Endothelial cell of umbilical vein (primary cell): Measurements from ENCODE around the gene JARID2. TPM values are rescaled to one million over a fixed set of nuclear protein-coding genes. Genes with fewer than 3 reads are reported as not detected.

Experiments used
- BruUV-seq: library from RNA; stranded (reverse); fragments of 400-500 nt; replicated peaks from 2 replicates; lab custom pipeline; 2021; lab: Mats Ljungman, UMichigan
- CTCF ChIA-PET: fragments of 300-600, 350-600 bp; sonication (Branson Sonifier 250); formaldehyde crosslinking; loops from one replicate; lab custom pipeline; 2021; ENCODE audit warnings: antibody characterized with exemption, inconsistent platforms; lab: Charles Lee
- POLR2A ChIA-PET: fragments of 300-600, 350-600 bp; sonication (Branson Sonifier 250); formaldehyde crosslinking; loops from one replicate; lab custom pipeline; 2021; ENCODE audit warnings: antibody characterized with exemption, inconsistent platforms; lab: Charles Lee
- DNase-seq: peaks from one replicate; pipeline ENCODE4 v3.0.0-alpha.2; 2011; ENCODE audit warnings: low read depth, low spot score
- FAIRE-seq: peaks from 2 replicates; lab custom pipeline; 2011; peaks lifted over from hg19 to GRCh38; lab: Jason Lieb, UNC
- H2AFZ ChIP-seq: 2 replicates; pipeline ENCODE4 v1.6.0; 2012; ENCODE audit warnings: low read depth, low read length, control low read depth, inconsistent platforms
- H3K27ac ChIP-seq: 2 replicates; pipeline ENCODE4 v1.5.1; 2011; ENCODE audit warnings: low read depth, mild to moderate bottlenecking, control low read depth, low read length, moderate library complexity; ENCODE audit not compliant: insufficient read depth
- H3K27me3 ChIP-seq, 2 experiments: 2 replicates each; pipeline versions ENCODE4 v1.6.0 to v1.6.1; 2011; ENCODE audit warnings: low read length in 2 of 2, mixed read lengths in 1 of 2; ENCODE audit not compliant: control insufficient read depth in 2 of 2, insufficient read depth in 2 of 2
- H3K36me3 ChIP-seq, 2 experiments: 2 replicates in 1 of 2; 3 replicates in 1 of 2; pipeline ENCODE4 v1.5.1; 2011; ENCODE audit warnings: low read length in 2 of 2, mild to moderate bottlenecking in 1 of 2, moderate library complexity in 1 of 2; ENCODE audit not compliant: control insufficient read depth in 2 of 2, insufficient read depth in 2 of 2; ENCODE audit errors: extremely low read depth in 1 of 2
- H3K4me1 ChIP-seq: 3 replicates; pipeline ENCODE4 v1.5.1; 2011; ENCODE audit warnings: mild to moderate bottlenecking, low read length; ENCODE audit not compliant: control insufficient read depth, insufficient read depth; ENCODE audit errors: extremely low read depth
- H3K4me2 ChIP-seq: 2 replicates; pipeline ENCODE4 v1.6.1; 2011; ENCODE audit warnings: low read length, control low read depth, mixed read lengths; ENCODE audit not compliant: insufficient read depth
- H3K4me3 ChIP-seq, 3 experiments: fragments of 200-600 bp in 1 of 3; sonication (generic), shearing (Covaris generic) in 1 of 3; replicated peaks in 1 of 3; 2 replicates each; pipeline ENCODE4 v1.5.1; 2011 to 2016; ENCODE audit warnings: control low read depth in 3 of 3, low read length in 3 of 3, mild to moderate bottlenecking in 2 of 3, inconsistent platforms in 1 of 3, low read depth in 1 of 3, moderate library complexity in 1 of 3; ENCODE audit not compliant: insufficient read depth in 1 of 3
- H3K79me2 ChIP-seq: 2 replicates; pipeline ENCODE4 v1.6.0; 2012; ENCODE audit warnings: low read length, inconsistent platforms; ENCODE audit not compliant: control insufficient read depth, insufficient read depth
- H3K9ac ChIP-seq: replicated peaks from 2 replicates; pipeline ENCODE3; 2011; ENCODE audit warnings: low read length, control low read depth; ENCODE audit not compliant: insufficient read depth; ENCODE audit errors: extremely low read depth
- H3K9me1 ChIP-seq: replicated peaks from 3 replicates; pipeline ENCODE4 v1.6.0; 2011; ENCODE audit warnings: mild to moderate bottlenecking, low read length; ENCODE audit not compliant: control insufficient read depth, insufficient read depth; ENCODE audit errors: extremely low read depth
- H3K9me3 ChIP-seq: replicated peaks from 2 replicates; pipeline ENCODE4 v1.5.1; 2012; ENCODE audit warnings: low read length, inconsistent platforms; ENCODE audit not compliant: control insufficient read depth, insufficient read depth
- H4K20me1 ChIP-seq: replicated peaks from 2 replicates; pipeline ENCODE3; 2011; ENCODE audit warnings: mild to moderate bottlenecking, low read length; ENCODE audit not compliant: control insufficient read depth, insufficient read depth; ENCODE audit errors: extremely low read depth
- CTCF ChIP-seq, 2 donors: IDR thresholded peaks; 1 replicate in 1 of 2; 2 replicates in 1 of 2; pipeline ENCODE4 v1.5.1; 2011; ENCODE audit warnings: low read length in 2 of 2, mild to moderate bottlenecking in 2 of 2, moderate library complexity in 2 of 2, control low read depth in 1 of 2, inconsistent platforms in 1 of 2, low read depth in 1 of 2; ENCODE audit not compliant: insufficient read depth in 1 of 2; ENCODE audit errors: extremely low read depth in 1 of 2
- EZH2 ChIP-seq: IDR thresholded peaks from 2 replicates; pipeline ENCODE4 v1.6.1; 2012; ENCODE audit warnings: borderline replicate concordance, low read depth, mild to moderate bottlenecking, moderate library complexity, low read length, inconsistent platforms; ENCODE audit not compliant: severe bottlenecking
- FOS ChIP-seq: IDR thresholded peaks from 2 replicates; pipeline ENCODE4 v1.6.1; 2011; ENCODE audit warnings: mild to moderate bottlenecking, low read length, moderate library complexity, borderline replicate concordance; ENCODE audit not compliant: insufficient read depth
- GATA2 ChIP-seq: IDR thresholded peaks from 2 replicates; pipeline ENCODE4 v1.7.0; 2011; ENCODE audit warnings: low read depth, mild to moderate bottlenecking, moderate library complexity, mixed read lengths, low read length; ENCODE audit not compliant: insufficient read length, insufficient read depth
- JUN ChIP-seq: IDR thresholded peaks from 2 replicates; pipeline ENCODE4 v1.6.1; 2011; ENCODE audit warnings: borderline replicate concordance, low read depth; ENCODE audit not compliant: insufficient read length, insufficient read depth
- MAX ChIP-seq: IDR thresholded peaks from 2 replicates; pipeline ENCODE4 v1.6.1; 2011; ENCODE audit not compliant: insufficient read depth, insufficient read length
- MYC ChIP-seq: IDR thresholded peaks from one replicate; pipeline ENCODE4 v1.6.1; 2011; ENCODE audit warnings: mild to moderate bottlenecking, low read depth, low read length
- POLR2A ChIP-seq: IDR thresholded peaks from 2 replicates; pipeline ENCODE4 v1.6.1; 2012; ENCODE audit warnings: low read depth, mild to moderate bottlenecking, control low read depth, low read length
- POLR2AphosphoS5 ChIP-seq: IDR thresholded peaks from 2 replicates; pipeline ENCODE4 v1.6.1; 2012; ENCODE audit warnings: low read depth, mild to moderate bottlenecking, control low read depth, low read length, moderate library complexity; ENCODE audit not compliant: insufficient read depth
- dilution Hi-C: fragments of 300-500 bp; cut with MboI; formaldehyde crosslinking; loops from one replicate; pipeline ENCODE4 v1.15.0; 2019; ENCODE audit warnings: low sequenced_read_pairs; ENCODE audit not compliant: extremely low pct_ligation_motif_present
- intact Hi-C: fragments of 100-400 bp; cut with micrococcal nuclease; formaldehyde crosslinking; loops from one replicate; pipeline ENCODE4 v1.10.0; 2022
- polyA plus RNA-seq, 4 experiments: library from polyadenylated mRNA; depleted of rRNA in 3 of 4; stranded (reverse) in 3 of 4; unstranded in 1 of 4; fragments of >200 nt; gene quantifications; 2 replicates each; pipeline versions ENCODE4 v1.2.1 to v1.2.3, GENCODE V29; 2011 to 2012; ENCODE audit warnings: missing spikeins in 1 of 4
- total RNA-seq: library from RNA; stranded (reverse); gene quantifications from 2 replicates; pipeline ENCODE4 v1.2.3, GENCODE V29; 2021

JARID2 gene
- total and polyA plus RNA-seq, 2 donors (not counting 3 experiments of a cell fraction or from before 2014, with no cell fraction given) = 2.9 to 10.6 TPM

- H3K4me3 ChIP-seq = peak overlapping the region in 2 of 3 experiments; percentile 48 to 63
- no peak for DNase-seq
- H3K27me3 ChIP-seq = no peaks in the 10 kb centered on the region
- peaks cover 4% of the 10 kb centered on the region for H3K79me2 ChIP-seq
- no peak overlapping the region for H3K27ac ChIP-seq
- H3K9ac ChIP-seq = no peak overlapping the region
- peak; percentile 68 for FAIRE-seq
- no peaks in the 10 kb centered on the region for H3K36me3 ChIP-seq
- dilution Hi-C loops = no loop called here
- H3K9me3 ChIP-seq = no peaks in the 10 kb centered on the region
- H3K9me1 ChIP-seq = no peaks in the 10 kb centered on the region
- H3K4me1 ChIP-seq = peaks cover 25% of the 10 kb centered on the region
- TF ChIP-seq MYC (no peak), POLR2AphosphoS5 (no peak), JUN (no peak), CTCF (IDR thresholded peaks at IDR 0.05; ENCODE audit: extremely low read depth in 1 of 2, insufficient read depth in 1 of 2, low read depth in 1 of 2, low read length in 2 of 2) (no peak), EZH2 (no peak), FOS (no peak), POLR2A (no peak), MAX (no peak), GATA2 (no peak)
- peak overlapping the region; percentile 88 for H2AFZ ChIP-seq
- CTCF ChIA-PET = interaction anchor here (1.1 kb wide), 1 partner anchor 130 kb away, joined by 3 read pairs; no protein-coding TSS in a partner anchor
- H3K4me2 ChIP-seq = peak overlapping the region; percentile 69
- H4K20me1 ChIP-seq = no peaks in the 10 kb centered on the region
- POLR2A ChIA-PET = no interaction called here
- no TSS peak for BruUV-seq
- intact Hi-C loops = loop anchor here (2.0 kb wide), 1 partner anchor 65 kb away; no protein-coding TSS in a partner anchor
These were observed 1.8 kb upstream of the JARID2 start for GRCh38 chr6:15243910-15244619.
